Fibroblast of villous mesenchyme (primary cell): Measurements from ENCODE around the gene PDE4D. TPM values are rescaled to one million over a fixed set of nuclear protein-coding genes. Genes with fewer than 3 reads are reported as not detected.
A peak's percentile ranks its signal among the peaks of the same experiment; 100 is the strongest.

Source experiments
- DNase-seq: peaks from one replicate; pipeline ENCODE4 v3.0.0-alpha.2; 2010; ENCODE audit warnings: low read depth
- H3K4me3 ChIP-seq: 2 replicates; pipeline ENCODE4 v1.5.1; 2011; ENCODE audit warnings: low read depth, mild to moderate bottlenecking, low read length
- total RNA-seq: library from RNA; depleted of rRNA; stranded (reverse); fragments of >200 nt; gene quantifications from 2 replicates; pipeline ENCODE4 v1.2.3, GENCODE V29; 2012
- TF ChIP-seq, protein P1 (sequence below): IDR thresholded peaks from 2 replicates; pipeline ENCODE4 v1.5.1; 2012; ENCODE audit warnings: low read depth, mild to moderate bottlenecking, low read length; ENCODE audit not compliant: insufficient read depth

Gene PDE4D
- total RNA-seq, 1 donor = 6.0 TPM

DNA sequence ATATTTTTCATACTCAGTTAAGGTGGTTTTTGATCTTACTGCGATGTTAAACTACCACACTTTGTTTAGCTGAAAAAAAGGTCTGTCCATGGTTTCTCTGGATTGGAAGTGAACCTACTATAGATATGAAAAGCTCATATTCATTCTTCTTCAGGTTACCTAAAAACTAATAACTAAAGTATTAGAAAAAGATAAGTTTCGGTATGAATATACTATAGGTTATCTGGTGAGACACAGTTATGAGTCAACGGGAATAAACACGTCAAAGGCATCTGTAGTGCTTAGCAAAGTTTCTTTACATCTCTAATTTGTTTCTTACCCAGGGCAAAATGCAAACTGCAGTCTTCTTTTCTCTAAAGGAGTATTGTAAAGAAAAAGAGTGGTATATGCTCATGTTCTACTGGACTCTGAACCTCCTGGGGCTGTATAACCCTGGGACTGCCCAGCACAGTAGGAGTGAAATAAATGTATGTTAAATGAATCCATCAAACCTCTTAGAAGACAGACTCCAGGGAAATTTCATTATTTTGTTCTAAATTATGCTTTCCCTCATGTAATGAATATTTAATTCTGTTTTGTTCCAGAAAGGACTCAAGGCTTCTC is 521.9 kb downstream of the PDE4D start:
- DNase-seq = no peak
- H3K4me3 ChIP-seq = no peak overlapping the region
- TF ChIP-seq, protein P1, sequence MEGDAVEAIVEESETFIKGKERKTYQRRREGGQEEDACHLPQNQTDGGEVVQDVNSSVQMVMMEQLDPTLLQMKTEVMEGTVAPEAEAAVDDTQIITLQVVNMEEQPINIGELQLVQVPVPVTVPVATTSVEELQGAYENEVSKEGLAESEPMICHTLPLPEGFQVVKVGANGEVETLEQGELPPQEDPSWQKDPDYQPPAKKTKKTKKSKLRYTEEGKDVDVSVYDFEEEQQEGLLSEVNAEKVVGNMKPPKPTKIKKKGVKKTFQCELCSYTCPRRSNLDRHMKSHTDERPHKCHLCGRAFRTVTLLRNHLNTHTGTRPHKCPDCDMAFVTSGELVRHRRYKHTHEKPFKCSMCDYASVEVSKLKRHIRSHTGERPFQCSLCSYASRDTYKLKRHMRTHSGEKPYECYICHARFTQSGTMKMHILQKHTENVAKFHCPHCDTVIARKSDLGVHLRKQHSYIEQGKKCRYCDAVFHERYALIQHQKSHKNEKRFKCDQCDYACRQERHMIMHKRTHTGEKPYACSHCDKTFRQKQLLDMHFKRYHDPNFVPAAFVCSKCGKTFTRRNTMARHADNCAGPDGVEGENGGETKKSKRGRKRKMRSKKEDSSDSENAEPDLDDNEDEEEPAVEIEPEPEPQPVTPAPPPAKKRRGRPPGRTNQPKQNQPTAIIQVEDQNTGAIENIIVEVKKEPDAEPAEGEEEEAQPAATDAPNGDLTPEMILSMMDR = no peak

DNA sequence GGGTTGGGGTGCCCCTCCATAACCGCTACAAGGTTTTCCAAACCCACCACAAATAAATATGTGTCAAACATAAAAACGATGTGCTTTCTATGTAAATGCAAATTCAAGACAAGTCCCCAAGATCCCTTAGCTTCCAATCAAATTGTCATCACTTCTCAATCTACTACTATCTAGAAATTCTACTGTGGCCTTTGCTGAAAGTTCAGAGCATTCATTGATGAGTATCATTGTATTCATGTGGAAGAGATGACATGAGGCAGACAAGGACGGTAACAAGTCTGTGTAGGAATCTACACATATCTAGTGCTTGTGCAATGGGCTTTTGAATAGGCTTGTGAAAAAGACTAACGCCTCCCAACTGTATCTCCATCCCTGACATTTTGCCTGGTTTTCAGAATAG is 524.6 kb downstream of the PDE4D start:
- no peak for DNase-seq
- TF ChIP-seq, protein P1 = no peak
- no peak overlapping the region for H3K4me3 ChIP-seq

DNA sequence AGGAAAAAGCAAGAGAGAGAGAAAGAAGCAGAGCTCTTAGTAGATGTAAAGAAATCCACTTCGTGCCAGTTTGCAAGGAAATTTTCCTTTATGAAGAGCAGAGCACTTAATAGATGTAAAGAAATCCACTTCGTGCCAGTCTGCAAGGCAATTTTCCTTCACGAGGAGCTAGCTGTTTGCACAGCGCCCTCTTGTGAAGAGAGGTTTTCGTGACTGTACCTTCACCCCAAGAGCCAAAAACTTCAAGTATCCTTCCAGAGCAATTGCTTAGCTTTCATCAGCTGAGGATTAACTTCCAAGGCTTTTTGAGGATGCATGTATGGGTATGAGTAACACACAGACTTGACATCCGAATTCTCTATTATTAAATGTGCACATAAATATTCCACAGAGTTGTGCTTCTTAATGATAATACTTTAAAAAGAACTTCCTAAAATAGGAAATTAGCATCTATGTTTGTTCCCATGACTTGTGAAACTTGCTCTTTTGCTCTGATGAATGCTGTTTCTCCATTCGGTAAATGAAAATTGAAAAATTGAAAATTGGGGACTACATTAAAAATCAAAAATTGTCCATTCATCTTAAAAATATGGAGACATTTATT is 525.6 kb downstream of the PDE4D start:
- TF ChIP-seq, protein P1 = peak; percentile 90
- H3K4me3 ChIP-seq = no peak overlapping the region
- peak; percentile 78 for DNase-seq

DNA sequence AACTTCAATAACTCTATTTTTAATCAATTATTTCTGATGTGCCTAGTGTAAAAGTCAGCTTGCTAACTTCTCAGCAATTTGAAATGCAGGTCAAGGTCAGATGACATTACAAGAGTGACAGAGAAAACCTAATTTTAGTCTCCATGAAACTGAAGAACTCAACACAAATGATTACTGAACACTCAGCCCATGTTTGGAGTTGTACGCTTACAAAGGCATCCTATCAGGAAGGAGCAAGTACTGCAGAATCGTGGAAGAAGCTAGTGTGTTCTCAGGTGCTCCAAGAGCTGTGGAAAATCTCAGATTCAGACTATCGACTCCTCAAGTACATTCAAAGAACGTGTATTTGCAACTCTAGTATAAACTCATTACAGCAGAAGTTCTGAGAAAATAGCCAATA is 526.7 kb downstream of the PDE4D start:
- DNase-seq = no peak
- TF ChIP-seq, protein P1 = no peak
- H3K4me3 ChIP-seq = no peak overlapping the region

DNA sequence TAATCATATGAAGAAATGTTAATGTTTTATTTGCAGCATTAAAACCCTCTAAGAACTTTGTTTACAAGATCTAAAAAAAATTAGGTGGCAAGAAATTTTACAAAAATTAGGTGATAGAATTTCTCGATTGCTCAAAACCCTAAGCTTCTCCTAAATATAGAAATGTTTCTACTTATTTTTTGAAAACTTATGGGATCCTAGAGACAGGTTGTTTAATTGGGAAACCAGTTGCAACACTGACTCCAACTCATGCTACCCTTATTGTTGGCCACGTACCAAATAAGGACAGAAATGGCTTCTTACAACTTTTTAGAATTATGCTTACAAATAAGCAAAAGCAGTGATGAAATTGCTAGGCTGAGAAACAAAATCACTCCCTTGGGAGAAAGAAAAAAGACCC is 531.1 kb downstream of the PDE4D start:
- H3K4me3 ChIP-seq = no peak overlapping the region
- TF ChIP-seq, protein P1 = no peak
- DNase-seq = no peak

DNA sequence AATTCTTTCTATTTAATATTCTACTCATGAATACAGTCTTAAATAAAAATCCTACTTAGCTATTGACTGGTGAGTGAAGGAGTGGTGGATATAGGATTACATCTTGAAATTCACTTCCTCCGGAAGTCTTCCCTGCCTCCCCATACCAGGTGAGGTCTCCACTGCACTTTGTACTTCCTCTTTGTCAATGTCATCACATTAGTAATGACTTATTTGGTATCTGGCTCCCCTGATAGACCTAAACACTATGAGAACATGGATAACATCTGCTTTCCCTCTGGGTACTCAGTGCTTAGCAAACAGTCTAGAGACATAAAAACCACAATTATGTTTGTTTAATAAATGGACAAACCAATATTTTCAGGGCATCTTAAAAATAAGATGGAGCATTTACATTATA is 532.1 kb downstream of the PDE4D start:
- DNase-seq = no peak
- H3K4me3 ChIP-seq = no peak overlapping the region
- TF ChIP-seq, protein P1 = no peak

DNA sequence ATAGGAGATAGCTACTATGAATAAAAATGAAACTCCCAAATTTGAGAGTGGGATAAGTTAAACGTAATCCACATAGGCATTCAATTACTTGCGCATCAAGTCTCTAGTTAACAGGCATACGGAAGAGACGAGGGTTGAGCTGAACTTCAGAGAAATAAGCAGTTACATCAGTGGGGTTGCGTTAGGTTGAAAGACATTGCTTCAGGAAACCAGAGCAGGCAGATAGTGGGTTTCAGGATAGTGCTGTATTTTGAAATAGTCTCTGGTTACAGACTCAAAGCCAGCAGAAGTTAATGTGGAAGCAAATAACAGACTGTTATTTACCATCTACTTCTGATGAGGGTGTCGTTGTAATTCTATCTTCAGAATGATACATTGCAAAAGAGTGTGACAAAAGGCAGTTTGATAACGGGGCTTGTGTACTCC is 533.4 kb downstream of the PDE4D start:
- DNase-seq = peak; percentile 83

More for the DNA sequence above, 533.4 kb downstream of the PDE4D start:
- no peak overlapping the region for H3K4me3 ChIP-seq
- TF ChIP-seq, protein P1 = no peak
